Measurements from ENCODE around the gene ADAMTS6.

The ADAMTS6 gene

DNA sequence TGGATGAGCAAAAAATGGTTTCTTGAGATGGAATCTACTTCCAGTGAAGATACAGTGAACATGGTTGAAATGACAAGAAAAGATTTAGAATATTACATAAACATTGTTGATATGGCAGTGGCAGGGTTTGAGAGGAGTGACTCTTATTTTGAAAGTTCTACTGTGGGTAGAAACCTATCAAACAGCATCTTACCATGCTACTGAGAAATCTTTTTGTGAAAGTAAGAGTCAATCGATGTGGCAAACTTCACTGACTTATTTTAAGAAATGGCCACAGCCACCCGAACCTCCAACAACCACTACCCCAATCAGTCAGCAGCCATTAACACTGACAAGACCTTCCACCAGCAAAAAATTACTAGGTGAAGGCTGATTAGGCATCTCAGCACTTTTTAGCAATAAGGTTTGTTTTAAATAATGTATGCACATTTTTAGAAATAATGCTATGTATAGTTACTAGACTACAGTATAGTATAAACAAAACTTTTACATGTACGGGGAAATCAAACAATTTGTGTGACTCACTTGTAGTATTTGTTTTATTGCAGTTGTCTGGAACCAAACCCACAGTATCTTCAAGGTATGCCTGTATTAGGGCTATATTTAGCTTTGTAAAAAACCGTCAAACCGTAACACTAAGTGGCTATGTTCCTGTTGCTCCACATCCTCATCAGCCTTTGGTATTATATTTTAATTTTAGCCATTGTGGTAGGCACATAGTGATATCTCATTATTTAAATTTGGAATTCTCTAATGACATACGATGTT is 30.6 kb upstream of the ADAMTS6 start:
- H3K14ac ChIP-seq (ENCODE audit: low read length), result no peak overlapping the region
- H4K8ac ChIP-seq (ENCODE audit: low read depth, low read length), result no peak overlapping the region
- H2BK5ac ChIP-seq (ENCODE audit: low read depth, low read length, poor library complexity), result no peak overlapping the region
- no peak overlapping the region for H2BK120ac ChIP-seq (ENCODE audit: insufficient read depth, low read length, poor library complexity)
- H3K79me2 ChIP-seq (ENCODE audit: control insufficient read depth, insufficient read depth, low read length, poor library complexity), result no peaks in the 10 kb centered on the region
- no peak overlapping the region for H3K4me3 ChIP-seq (ENCODE audit: low read depth, low read length)
- H3K27me3 ChIP-seq (ENCODE audit: insufficient read depth, low read length), result no peaks in the 10 kb centered on the region
- H3K79me1 ChIP-seq (ENCODE audit: low read length), result no peaks in the 10 kb centered on the region
- no peak overlapping the region for H2BK12ac ChIP-seq (ENCODE audit: low read length)
- H3K4me2 ChIP-seq (ENCODE audit: low read length), result no peak overlapping the region
- no peak overlapping the region for H3K18ac ChIP-seq (ENCODE audit: low read length)
- H2AFZ ChIP-seq (ENCODE audit: insufficient read depth, low read length, poor library complexity), result no peak overlapping the region
- no peaks in the 10 kb centered on the region for H3K4me1 ChIP-seq (ENCODE audit: control insufficient read depth in 1 of 2, insufficient read depth in 2 of 2, low read length in 2 of 2)
- no peak overlapping the region for H4K91ac ChIP-seq (ENCODE audit: low read depth, low read length)
- H3K23ac ChIP-seq (ENCODE audit: low read length), result no peak overlapping the region
- H3K36me3 ChIP-seq (ENCODE audit: control insufficient read depth in 1 of 2, insufficient read depth in 2 of 2, low read length in 2 of 2), result no peaks in the 10 kb centered on the region
- no peak overlapping the region for H3K4ac ChIP-seq (ENCODE audit: low read depth, low read length)
- no CpG with 5 or more reads among the region's 6 CpGs for WGBS (ENCODE audit: extremely low coverage, insufficient coverage, insufficient read length)
- H4K12ac ChIP-seq (ENCODE audit: low read depth, low read length), result no peak overlapping the region
- H3K27ac ChIP-seq (ENCODE audit: low read depth, low read length), result no peak overlapping the region
- H2AK5ac ChIP-seq (ENCODE audit: low read length), result no peak overlapping the region
- no peak for DNase-seq
- no peak overlapping the region for H3K9ac ChIP-seq (ENCODE audit: low read length)
- H3K9me3 ChIP-seq (ENCODE audit: insufficient read depth, low read depth, low read length), result no peaks in the 10 kb centered on the region

DNA sequence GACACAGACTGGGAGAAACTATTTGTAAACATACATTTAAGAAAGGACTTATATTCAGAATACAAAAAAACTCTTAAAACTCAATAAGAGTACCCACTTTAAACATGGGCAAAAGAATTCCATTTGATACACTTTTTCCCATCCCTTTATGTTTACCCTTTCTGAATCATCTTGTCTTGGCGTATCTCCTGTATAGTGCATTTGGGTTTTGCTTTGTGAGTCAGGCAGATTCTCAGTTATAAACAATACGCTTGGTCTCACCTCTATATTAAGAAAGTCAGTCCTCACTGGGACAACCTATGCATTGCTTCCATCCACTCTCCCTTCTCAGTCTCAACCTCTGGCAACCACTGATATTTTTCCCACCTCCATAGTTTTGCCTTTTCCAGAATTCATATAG is 27.3 kb upstream of the ADAMTS6 start:
- Histone ChIP-seq H2AFZ (ENCODE audit: insufficient read depth, low read length, poor library complexity) (no peak overlapping the region), H3K4me3 (ENCODE audit: low read depth, low read length) (no peak overlapping the region), H2BK120ac (ENCODE audit: insufficient read depth, low read length, poor library complexity) (no peak overlapping the region), H4K12ac (ENCODE audit: low read depth, low read length) (no peak overlapping the region), H4K91ac (ENCODE audit: low read depth, low read length) (no peak overlapping the region), H3K79me2 (ENCODE audit: control insufficient read depth, insufficient read depth, low read length, poor library complexity) (no peaks in the 10 kb centered on the region), H3K9me3 (ENCODE audit: insufficient read depth, low read depth, low read length) (no peaks in the 10 kb centered on the region), H3K23ac (ENCODE audit: low read length) (no peak overlapping the region), H2BK5ac (ENCODE audit: low read depth, low read length, poor library complexity) (no peak overlapping the region), H3K27ac (ENCODE audit: low read depth, low read length) (no peak overlapping the region), H3K4me1 (ENCODE audit: control insufficient read depth in 1 of 2, insufficient read depth in 2 of 2, low read length in 2 of 2) (no peaks in the 10 kb centered on the region), H3K4me2 (ENCODE audit: low read length) (no peak overlapping the region), H3K27me3 (ENCODE audit: insufficient read depth, low read length) (no peaks in the 10 kb centered on the region), H3K79me1 (ENCODE audit: low read length) (no peaks in the 10 kb centered on the region), H3K18ac (ENCODE audit: low read length) (no peak overlapping the region), H4K8ac (ENCODE audit: low read depth, low read length) (no peak overlapping the region), H3K4ac (ENCODE audit: low read depth, low read length) (no peak overlapping the region), H2BK12ac (ENCODE audit: low read length) (no peak overlapping the region), H3K14ac (ENCODE audit: low read length) (no peak overlapping the region), H3K36me3 (ENCODE audit: control insufficient read depth in 1 of 2, insufficient read depth in 2 of 2, low read length in 2 of 2) (no peaks in the 10 kb centered on the region), H2AK5ac (ENCODE audit: low read length) (no peak overlapping the region), H3K9ac (ENCODE audit: low read length) (no peak overlapping the region)
- DNase-seq, result no peak
- WGBS (ENCODE audit: extremely low coverage, insufficient coverage, insufficient read length), result no CpG with 5 or more reads among the region's 2 CpGs

DNA sequence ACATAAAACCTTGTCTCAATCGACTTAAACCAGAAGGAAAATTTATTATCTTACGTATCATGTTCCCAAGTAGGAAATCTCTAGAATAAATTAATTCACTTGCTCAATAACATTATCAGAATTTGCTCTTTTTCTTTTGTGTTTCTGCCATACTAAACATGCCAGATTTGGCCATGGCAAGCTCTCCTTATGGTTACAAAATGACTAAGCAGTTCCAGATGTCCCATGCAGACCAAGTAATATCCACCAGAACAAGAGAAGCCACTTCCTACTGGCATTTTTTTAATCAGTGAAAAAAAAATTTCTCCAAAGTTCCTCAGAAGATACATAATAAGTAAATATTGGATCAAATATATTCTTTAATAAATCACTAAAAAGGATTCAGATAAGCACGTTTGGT is 25.2 kb upstream of the ADAMTS6 start:
- H3K79me1 ChIP-seq (ENCODE audit: low read length), result no peaks in the 10 kb centered on the region
- H3K23ac ChIP-seq (ENCODE audit: low read length), result no peak overlapping the region
- H3K4me2 ChIP-seq (ENCODE audit: low read length), result no peak overlapping the region
- no peak overlapping the region for H2BK120ac ChIP-seq (ENCODE audit: insufficient read depth, low read length, poor library complexity)
- H3K27me3 ChIP-seq (ENCODE audit: insufficient read depth, low read length), result no peaks in the 10 kb centered on the region
- no peak overlapping the region for H2BK12ac ChIP-seq (ENCODE audit: low read length)
- no peak overlapping the region for H2BK5ac ChIP-seq (ENCODE audit: low read depth, low read length, poor library complexity)
- DNase-seq, result no peak
- no peak overlapping the region for H3K4ac ChIP-seq (ENCODE audit: low read depth, low read length)
- H4K8ac ChIP-seq (ENCODE audit: low read depth, low read length), result no peak overlapping the region
- H3K4me3 ChIP-seq (ENCODE audit: low read depth, low read length), result no peak overlapping the region
- H3K4me1 ChIP-seq (ENCODE audit: control insufficient read depth in 1 of 2, insufficient read depth in 2 of 2, low read length in 2 of 2), result no peaks in the 10 kb centered on the region
- H4K12ac ChIP-seq (ENCODE audit: low read depth, low read length), result no peak overlapping the region
- H3K9ac ChIP-seq (ENCODE audit: low read length), result no peak overlapping the region
- H2AFZ ChIP-seq (ENCODE audit: insufficient read depth, low read length, poor library complexity), result no peak overlapping the region
- H3K27ac ChIP-seq (ENCODE audit: low read depth, low read length), result no peak overlapping the region
- no peaks in the 10 kb centered on the region for H3K9me3 ChIP-seq (ENCODE audit: insufficient read depth, low read depth, low read length)
- H3K36me3 ChIP-seq (ENCODE audit: control insufficient read depth in 1 of 2, insufficient read depth in 2 of 2, low read length in 2 of 2), result no peaks in the 10 kb centered on the region
- H3K18ac ChIP-seq (ENCODE audit: low read length), result no peak overlapping the region
- no peaks in the 10 kb centered on the region for H3K79me2 ChIP-seq (ENCODE audit: control insufficient read depth, insufficient read depth, low read length, poor library complexity)
- no CpG with 5 or more reads among the region's 3 CpGs for WGBS (ENCODE audit: extremely low coverage, insufficient coverage, insufficient read length)
- no peak overlapping the region for H4K91ac ChIP-seq (ENCODE audit: low read depth, low read length)
- H3K14ac ChIP-seq (ENCODE audit: low read length), result no peak overlapping the region
- no peak overlapping the region for H2AK5ac ChIP-seq (ENCODE audit: low read length)

DNA sequence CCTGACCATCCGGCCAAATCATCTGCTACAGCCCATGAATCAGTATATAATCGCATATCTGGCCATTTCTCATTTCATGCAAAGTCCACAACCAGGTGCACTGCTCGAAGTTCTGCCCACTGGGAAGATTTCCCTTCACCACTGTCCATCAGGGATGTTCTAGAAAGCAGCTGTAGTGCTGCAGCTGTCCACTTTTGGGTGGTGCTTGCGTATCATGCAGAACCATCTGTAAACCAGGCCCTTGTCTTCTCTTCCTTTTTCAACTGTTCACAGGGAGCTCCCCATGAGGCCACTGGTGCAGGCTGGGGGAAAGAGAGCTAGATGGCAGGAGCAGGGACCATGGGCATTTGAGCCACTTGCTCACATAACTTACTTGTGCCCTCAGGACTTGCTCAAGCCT is 7.4 kb upstream of the ADAMTS6 start:
- Histone ChIP-seq H3K4me3 (ENCODE audit: low read depth, low read length) (no peak overlapping the region), H4K12ac (ENCODE audit: low read depth, low read length) (no peak overlapping the region), H3K4ac (ENCODE audit: low read depth, low read length) (no peak overlapping the region), H3K27ac (ENCODE audit: low read depth, low read length) (no peak overlapping the region), H3K27me3 (ENCODE audit: insufficient read depth, low read length) (no peaks in the 10 kb centered on the region), H3K9ac (ENCODE audit: low read length) (no peak overlapping the region), H3K9me3 (ENCODE audit: insufficient read depth, low read depth, low read length) (peaks cover 2% of the 10 kb centered on the region), H2BK120ac (ENCODE audit: insufficient read depth, low read length, poor library complexity) (no peak overlapping the region), H4K91ac (ENCODE audit: low read depth, low read length) (no peak overlapping the region), H4K8ac (ENCODE audit: low read depth, low read length) (no peak overlapping the region), H3K79me2 (ENCODE audit: control insufficient read depth, insufficient read depth, low read length, poor library complexity) (no peaks in the 10 kb centered on the region), H2AK5ac (ENCODE audit: low read length) (no peak overlapping the region), H2BK5ac (ENCODE audit: low read depth, low read length, poor library complexity) (no peak overlapping the region), H2AFZ (ENCODE audit: insufficient read depth, low read length, poor library complexity) (no peak overlapping the region), H2BK12ac (ENCODE audit: low read length) (no peak overlapping the region), H3K23ac (ENCODE audit: low read length) (no peak overlapping the region), H3K4me1 (ENCODE audit: control insufficient read depth in 1 of 2, insufficient read depth in 2 of 2, low read length in 2 of 2) (peaks cover 0 to 2% of the 10 kb centered on the region in 2 experiments), H3K36me3 (ENCODE audit: control insufficient read depth in 1 of 2, insufficient read depth in 2 of 2, low read length in 2 of 2) (no peaks in the 10 kb centered on the region), H3K4me2 (ENCODE audit: low read length) (no peak overlapping the region), H3K14ac (ENCODE audit: low read length) (no peak overlapping the region), H3K18ac (ENCODE audit: low read length) (no peak overlapping the region), H3K79me1 (ENCODE audit: low read length) (no peaks in the 10 kb centered on the region)
- no peak for DNase-seq
- WGBS (ENCODE audit: extremely low coverage, insufficient coverage, insufficient read length), result no CpG with 5 or more reads among the region's 4 CpGs
